ENCODE data around the gene JUND. TPM values are rescaled to one million over a fixed set of nuclear protein-coding genes. Genes with fewer than 3 reads are reported as not detected.
A peak's percentile ranks its signal among the peaks of the same experiment; 100 is the strongest.

The JUND gene
- total RNA-seq, 2 donors from 2014 or later, result 112 to 148 TPM

DNA sequence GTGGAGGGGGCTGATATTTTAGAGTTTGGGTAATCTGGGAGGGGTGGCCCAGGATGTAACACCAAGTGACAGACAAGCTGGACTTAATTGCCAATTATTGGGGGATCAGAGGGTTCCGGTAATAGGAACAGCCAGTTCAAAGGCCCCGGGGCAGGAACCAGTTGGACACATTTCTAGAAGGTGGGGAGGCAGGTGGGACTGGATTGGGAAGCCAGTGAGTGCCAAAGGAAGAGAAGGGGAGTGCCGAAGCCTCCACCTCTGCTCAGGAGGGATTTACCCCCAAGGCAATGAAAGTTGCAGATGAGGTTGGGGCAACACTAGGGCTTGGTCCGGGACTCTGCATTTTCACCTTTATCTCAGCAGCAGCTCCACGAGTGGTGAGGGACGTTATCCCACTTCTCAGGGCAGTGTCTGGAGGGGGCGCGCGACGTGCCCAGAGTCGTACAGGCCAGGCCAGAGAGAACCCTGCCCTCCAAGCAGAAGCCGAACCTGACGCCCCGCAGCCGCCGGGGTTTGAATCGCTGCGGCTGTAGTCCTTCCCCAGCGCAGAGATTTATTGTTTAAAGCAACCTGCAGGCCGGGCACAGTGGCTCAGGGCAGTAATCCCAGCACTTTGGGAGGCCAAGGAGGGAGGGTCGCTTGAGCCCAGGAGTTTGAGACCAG lies 5.7 kb upstream of the JUND start:
- no peaks in the 10 kb centered on the region for H3K27me3 Mint-ChIP-seq (ENCODE audit: insufficient read depth)
- TF ChIP-seq, protein P1, sequence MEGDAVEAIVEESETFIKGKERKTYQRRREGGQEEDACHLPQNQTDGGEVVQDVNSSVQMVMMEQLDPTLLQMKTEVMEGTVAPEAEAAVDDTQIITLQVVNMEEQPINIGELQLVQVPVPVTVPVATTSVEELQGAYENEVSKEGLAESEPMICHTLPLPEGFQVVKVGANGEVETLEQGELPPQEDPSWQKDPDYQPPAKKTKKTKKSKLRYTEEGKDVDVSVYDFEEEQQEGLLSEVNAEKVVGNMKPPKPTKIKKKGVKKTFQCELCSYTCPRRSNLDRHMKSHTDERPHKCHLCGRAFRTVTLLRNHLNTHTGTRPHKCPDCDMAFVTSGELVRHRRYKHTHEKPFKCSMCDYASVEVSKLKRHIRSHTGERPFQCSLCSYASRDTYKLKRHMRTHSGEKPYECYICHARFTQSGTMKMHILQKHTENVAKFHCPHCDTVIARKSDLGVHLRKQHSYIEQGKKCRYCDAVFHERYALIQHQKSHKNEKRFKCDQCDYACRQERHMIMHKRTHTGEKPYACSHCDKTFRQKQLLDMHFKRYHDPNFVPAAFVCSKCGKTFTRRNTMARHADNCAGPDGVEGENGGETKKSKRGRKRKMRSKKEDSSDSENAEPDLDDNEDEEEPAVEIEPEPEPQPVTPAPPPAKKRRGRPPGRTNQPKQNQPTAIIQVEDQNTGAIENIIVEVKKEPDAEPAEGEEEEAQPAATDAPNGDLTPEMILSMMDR (conservative IDR thresholded peaks at IDR 0.05), result no peak
- H3K9me3 Mint-ChIP-seq, result peaks cover 2% of the 10 kb centered on the region
- peaks cover 4% of the 10 kb centered on the region for H3K4me1 ChIP-seq (ENCODE audit: control insufficient read depth, insufficient read depth, low read length)
- no peaks in the 10 kb centered on the region for H3K9me3 ChIP-seq (ENCODE audit: control insufficient read depth, low read length)
- WGBS, 2 experiments (ENCODE audit: insufficient coverage in 1 of 2, insufficient read length in 1 of 2), result 71 to 81% methylated on average over 18 to 21 of the region's 21 CpGs
- H3K36me3 Mint-ChIP-seq (ENCODE audit: low read depth), result no peaks in the 10 kb centered on the region
- peak; percentile 83 for DNase-seq
- H3K9ac ChIP-seq (ENCODE audit: extremely low read depth, low read length, poor library complexity, severe bottlenecking), result no peak overlapping the region
- H3K27ac ChIP-seq (ENCODE audit: low read depth, low read length), result peak overlapping the region; percentile 73
- no peaks in the 10 kb centered on the region for H3K36me3 ChIP-seq (ENCODE audit: control insufficient read depth, insufficient read depth, low read length)
- peak overlapping the region; percentile 45 for H3K4me3 Mint-ChIP-seq
- peak overlapping the region; percentile 72 for H3K27ac Mint-ChIP-seq
- no peak overlapping the region for H3K4me3 ChIP-seq (ENCODE audit: low read length)
- H3K4me1 Mint-ChIP-seq, result peaks cover 13% of the 10 kb centered on the region
- no peaks in the 10 kb centered on the region for H3K27me3 ChIP-seq (ENCODE audit: control insufficient read depth, insufficient read depth, low read length, poor library complexity, severe bottlenecking)

GRCh38 chr19:18284712-18285360 lies 3.4 kb upstream of the JUND start:
- no peak overlapping the region for H3K9ac ChIP-seq (ENCODE audit: extremely low read depth, low read length, poor library complexity, severe bottlenecking)
- H3K27ac ChIP-seq (ENCODE audit: low read depth, low read length), result peak overlapping the region; percentile 29
- H3K4me1 Mint-ChIP-seq, result peaks cover 12% of the 10 kb centered on the region
- no peak for DNase-seq
- H3K27me3 ChIP-seq (ENCODE audit: control insufficient read depth, insufficient read depth, low read length, poor library complexity, severe bottlenecking), result no peaks in the 10 kb centered on the region
- no peak overlapping the region for H3K27ac Mint-ChIP-seq
- peaks cover 4% of the 10 kb centered on the region for H3K4me1 ChIP-seq (ENCODE audit: control insufficient read depth, insufficient read depth, low read length)
- no peak overlapping the region for H3K4me3 Mint-ChIP-seq
- H3K9me3 Mint-ChIP-seq, result peaks cover 2% of the 10 kb centered on the region
- H3K36me3 Mint-ChIP-seq (ENCODE audit: low read depth), result no peaks in the 10 kb centered on the region
- H3K9me3 ChIP-seq (ENCODE audit: control insufficient read depth, low read length), result no peaks in the 10 kb centered on the region
- no peaks in the 10 kb centered on the region for H3K27me3 Mint-ChIP-seq (ENCODE audit: insufficient read depth)
- TF ChIP-seq, protein P1 (conservative IDR thresholded peaks at IDR 0.05), result no peak
- no peak overlapping the region for H3K4me3 ChIP-seq (ENCODE audit: low read length)
- 88 to 97% methylated on average over 7 to 12 of the region's 12 CpGs for WGBS, 2 experiments (ENCODE audit: insufficient coverage in 1 of 2, insufficient read length in 1 of 2)
- no peaks in the 10 kb centered on the region for H3K36me3 ChIP-seq (ENCODE audit: control insufficient read depth, insufficient read depth, low read length)

DNA sequence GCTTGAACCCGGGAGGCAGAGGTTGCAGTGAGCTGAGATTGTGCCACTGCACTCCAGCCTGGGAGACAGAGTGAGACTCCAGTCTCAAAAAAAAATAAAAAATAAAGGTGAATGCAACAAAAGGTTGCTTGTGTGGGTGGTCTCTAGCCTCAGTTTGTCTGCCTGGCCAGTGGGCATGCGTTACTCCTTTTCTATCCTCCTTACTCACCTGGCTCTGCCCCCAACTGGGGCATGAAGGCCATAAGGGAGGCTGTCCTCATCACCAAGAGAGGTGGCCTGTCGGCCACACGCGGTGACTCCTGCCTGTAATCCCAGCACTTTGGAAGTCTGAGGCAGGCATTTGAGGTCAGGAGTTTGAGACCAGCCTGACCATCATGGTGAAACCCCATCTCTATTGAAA lies 1.9 kb upstream of the JUND start:
- WGBS, 2 experiments (ENCODE audit: insufficient coverage in 1 of 2, insufficient read length in 1 of 2), result 80 to 98% methylated on average over 4 to 5 of the region's 5 CpGs
- no peak overlapping the region for H3K4me3 Mint-ChIP-seq
- Histone ChIP-seq H3K36me3 (ENCODE audit: control insufficient read depth, insufficient read depth, low read length) (peaks cover 9% of the 10 kb centered on the region), H3K9me3 (ENCODE audit: control insufficient read depth, low read length) (no peaks in the 10 kb centered on the region), H3K9ac (ENCODE audit: extremely low read depth, low read length, poor library complexity, severe bottlenecking) (no peak overlapping the region), H3K27ac (ENCODE audit: low read depth, low read length) (no peak overlapping the region), H3K27me3 (ENCODE audit: control insufficient read depth, insufficient read depth, low read length, poor library complexity, severe bottlenecking) (no peaks in the 10 kb centered on the region), H3K4me3 (ENCODE audit: low read length) (no peak overlapping the region), H3K4me1 (ENCODE audit: control insufficient read depth, insufficient read depth, low read length) (peaks cover 4% of the 10 kb centered on the region)
- no peak for DNase-seq
- peaks cover 2% of the 10 kb centered on the region for H3K9me3 Mint-ChIP-seq
- no peaks in the 10 kb centered on the region for H3K27me3 Mint-ChIP-seq (ENCODE audit: insufficient read depth)
- H3K36me3 Mint-ChIP-seq (ENCODE audit: low read depth), result peaks cover 9% of the 10 kb centered on the region
- no peak overlapping the region for H3K27ac Mint-ChIP-seq
- peaks cover 20% of the 10 kb centered on the region for H3K4me1 Mint-ChIP-seq
- TF ChIP-seq, protein P1 (conservative IDR thresholded peaks at IDR 0.05), result no peak

Data from endodermal cell (in vitro differentiated cells).